ENCODE measurements around the gene EIF2S1. TPM values are rescaled to one million over a fixed set of nuclear protein-coding genes. Genes with fewer than 3 reads are reported as not detected.
A peak's percentile ranks its signal among the peaks of the same experiment; 100 is the strongest.

The EIF2S1 gene
- total RNA-seq, 1 donor from 2014 or later = 80.1 TPM

DNA sequence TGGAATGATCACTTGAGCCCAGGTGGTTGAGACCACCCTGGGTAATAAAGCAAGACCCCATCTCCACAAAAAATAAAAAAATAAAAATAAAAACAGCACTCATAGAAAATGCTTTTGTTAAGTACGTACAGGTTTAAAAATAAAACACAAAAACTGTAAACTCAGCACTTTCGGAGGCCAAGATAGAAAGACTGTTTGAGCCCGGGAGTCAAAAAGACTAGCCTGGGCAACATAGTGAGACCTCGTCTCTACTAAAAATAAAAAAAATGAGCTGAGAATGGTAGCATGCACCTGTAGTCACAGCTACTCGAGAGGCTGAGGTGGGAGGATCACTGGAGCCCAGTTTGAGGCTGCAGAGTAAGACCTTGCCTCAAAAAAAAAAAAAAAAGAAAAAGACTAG is 8.1 kb upstream of the EIF2S1 start:
- no peak overlapping the region for H3K27ac ChIP-seq
- ATAC-seq (no peak), DNase-seq (no peak)
- TF ChIP-seq, protein P1, sequence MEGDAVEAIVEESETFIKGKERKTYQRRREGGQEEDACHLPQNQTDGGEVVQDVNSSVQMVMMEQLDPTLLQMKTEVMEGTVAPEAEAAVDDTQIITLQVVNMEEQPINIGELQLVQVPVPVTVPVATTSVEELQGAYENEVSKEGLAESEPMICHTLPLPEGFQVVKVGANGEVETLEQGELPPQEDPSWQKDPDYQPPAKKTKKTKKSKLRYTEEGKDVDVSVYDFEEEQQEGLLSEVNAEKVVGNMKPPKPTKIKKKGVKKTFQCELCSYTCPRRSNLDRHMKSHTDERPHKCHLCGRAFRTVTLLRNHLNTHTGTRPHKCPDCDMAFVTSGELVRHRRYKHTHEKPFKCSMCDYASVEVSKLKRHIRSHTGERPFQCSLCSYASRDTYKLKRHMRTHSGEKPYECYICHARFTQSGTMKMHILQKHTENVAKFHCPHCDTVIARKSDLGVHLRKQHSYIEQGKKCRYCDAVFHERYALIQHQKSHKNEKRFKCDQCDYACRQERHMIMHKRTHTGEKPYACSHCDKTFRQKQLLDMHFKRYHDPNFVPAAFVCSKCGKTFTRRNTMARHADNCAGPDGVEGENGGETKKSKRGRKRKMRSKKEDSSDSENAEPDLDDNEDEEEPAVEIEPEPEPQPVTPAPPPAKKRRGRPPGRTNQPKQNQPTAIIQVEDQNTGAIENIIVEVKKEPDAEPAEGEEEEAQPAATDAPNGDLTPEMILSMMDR (IDR thresholded peaks at IDR 0.05) = no peak
- intact Hi-C loops (cut with DNase I) = no loop called here
- no peak overlapping the region for H3K4me3 ChIP-seq
- H3K27me3 ChIP-seq = no peaks in the 10 kb centered on the region
- H3K36me3 ChIP-seq = peaks cover 57% of the 10 kb centered on the region
- peaks cover 3% of the 10 kb centered on the region for H3K4me1 ChIP-seq
- no peaks in the 10 kb centered on the region for H3K9me3 ChIP-seq

- peaks cover 4% of the 10 kb centered on the region for H3K36me3 ChIP-seq
- no peak for ATAC-seq
- TF ChIP-seq, protein P1 (IDR thresholded peaks at IDR 0.05) = no peak
- peaks cover 37% of the 10 kb centered on the region for H3K4me1 ChIP-seq
- intact Hi-C loops (cut with DNase I) = no loop called here
- H3K4me3 ChIP-seq = no peak overlapping the region
- no peak for DNase-seq
- H3K27me3 ChIP-seq = no peaks in the 10 kb centered on the region
- H3K9me3 ChIP-seq = no peaks in the 10 kb centered on the region
- H3K27ac ChIP-seq = no peak overlapping the region
Observed at GRCh38 chr14:67357186-67357968, 2.8 kb upstream of the EIF2S1 start.

DNA sequence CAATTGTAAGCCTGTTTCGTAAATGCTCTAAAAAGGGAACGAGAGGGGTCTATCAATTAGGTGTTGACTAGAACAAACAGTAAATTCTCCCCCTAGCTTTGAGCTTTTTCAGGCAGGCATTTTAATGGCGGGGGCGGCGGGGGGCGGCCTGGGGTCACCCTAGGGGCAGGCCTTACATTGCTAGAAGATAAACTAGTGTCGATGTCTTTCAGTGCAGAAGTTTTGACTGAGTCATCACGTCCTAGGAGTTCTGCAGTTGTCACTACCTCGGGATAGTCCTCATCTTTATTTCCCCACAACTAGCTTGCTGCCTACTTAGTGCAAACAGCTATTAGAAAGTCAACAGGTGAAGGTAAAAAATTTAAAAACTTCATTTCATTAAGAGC is 2.2 kb upstream of the EIF2S1 start:
- Histone ChIP-seq H3K27ac (no peak overlapping the region), H3K4me3 (peak overlapping the region; percentile 86), H3K9me3 (no peaks in the 10 kb centered on the region), H3K4me1 (peaks cover 43% of the 10 kb centered on the region), H3K27me3 (no peaks in the 10 kb centered on the region), H3K36me3 (peaks cover 6% of the 10 kb centered on the region)
- intact Hi-C loops (cut with DNase I) = no loop called here
- ATAC-seq (no peak), DNase-seq (no peak)
- TF ChIP-seq, protein P1 (IDR thresholded peaks at IDR 0.05) = no peak

- Histone ChIP-seq H3K9me3 (no peaks in the 10 kb centered on the region), H3K27ac (peak overlapping the region; percentile 96), H3K36me3 (peaks cover 6% of the 10 kb centered on the region), H3K27me3 (no peaks in the 10 kb centered on the region), H3K4me1 (peaks cover 49% of the 10 kb centered on the region), H3K4me3 (peak overlapping the region; percentile 86)
- TF ChIP-seq, protein P1 (IDR thresholded peaks at IDR 0.05) = no peak
- intact Hi-C loops (cut with DNase I) = no loop called here
- ATAC-seq (no peak), DNase-seq (no peak)
Observed at GRCh38 chr14:67358924-67359774, 979 bp upstream of the EIF2S1 start.

- H3K27me3 ChIP-seq = no peaks in the 10 kb centered on the region
- peaks cover 17% of the 10 kb centered on the region for H3K36me3 ChIP-seq
- TF ChIP-seq, protein P1 (IDR thresholded peaks at IDR 0.05) = no peak
- peaks cover 49% of the 10 kb centered on the region for H3K4me1 ChIP-seq
- peak overlapping the region; percentile 96 for H3K27ac ChIP-seq
- H3K4me3 ChIP-seq = peak overlapping the region; percentile 86
- ATAC-seq (peak; percentile 57), DNase-seq (no peak)
- intact Hi-C loops (cut with DNase I) = no loop called here
- H3K9me3 ChIP-seq = no peaks in the 10 kb centered on the region
Observed at GRCh38 chr14:67360470-67361206, 510 bp downstream of the EIF2S1 start.
